ENCODE results near the gene ZBTB20.
"Not testable (repeated sequence)": the region's sequence is repeated elsewhere in the genome, so short reads cannot be mapped to it uniquely, and the experiment has no call there.

The ZBTB20 gene

GRCh38 chr3:114824014-114824413, 323.1 kb downstream of the ZBTB20 start:
- DNase-seq: no peak

- DNase-seq: no peak
Measured at GRCh38 chr3:114823061-114823460, 324.0 kb downstream of the ZBTB20 start.

GRCh38 chr3:114816052-114816451, 331.0 kb downstream of the ZBTB20 start:
- DNase-seq: no peak

- not testable (repeated sequence) for DNase-seq
Measured at GRCh38 chr3:114812541-114813238, 334.4 kb downstream of the ZBTB20 start.

- DNase-seq: no peak
Measured at GRCh38 chr3:114809668-114810413, 337.2 kb downstream of the ZBTB20 start.

- DNase-seq: no peak
Measured at GRCh38 chr3:114804099-114804498, 343.0 kb downstream of the ZBTB20 start.

GRCh38 chr3:114803042-114803695, 343.9 kb downstream of the ZBTB20 start:
- no peak for DNase-seq

- DNase-seq: no peak
Measured at GRCh38 chr3:114800272-114801031, 346.6 kb downstream of the ZBTB20 start.

GRCh38 chr3:114799816-114800215, 347.3 kb downstream of the ZBTB20 start:
- DNase-seq: no peak

- DNase-seq: no peak
Measured at GRCh38 chr3:114796796-114797195, 350.3 kb downstream of the ZBTB20 start.

GRCh38 chr3:114794894-114795630, 352.0 kb downstream of the ZBTB20 start:
- no peak for DNase-seq

GRCh38 chr3:114792159-114792918, 354.7 kb downstream of the ZBTB20 start:
- DNase-seq: no peak

GRCh38 chr3:114790752-114791151, 356.3 kb downstream of the ZBTB20 start:
- no peak for DNase-seq

- DNase-seq: no peak
Measured at GRCh38 chr3:114789803-114790202, 357.3 kb downstream of the ZBTB20 start.

- no peak for DNase-seq
Measured at GRCh38 chr3:114775395-114775794, 371.7 kb downstream of the ZBTB20 start.

- DNase-seq: no peak
Measured at GRCh38 chr3:114770874-114771273, 376.2 kb downstream of the ZBTB20 start.

- no peak for DNase-seq
Measured at GRCh38 chr3:114764056-114764492, 383.0 kb downstream of the ZBTB20 start.

GRCh38 chr3:114762144-114762543, 384.9 kb downstream of the ZBTB20 start:
- DNase-seq: no peak

- DNase-seq: no peak
Measured at GRCh38 chr3:114760679-114761078, 386.4 kb downstream of the ZBTB20 start.

- DNase-seq: no peak
Measured at GRCh38 chr3:114758831-114759699, 388.0 kb downstream of the ZBTB20 start.
